Embryonic facial prominence (tissue), 1 donor: ENCODE data around the gene TEX12.
"Not testable (repeated sequence)": the region's sequence is repeated elsewhere in the genome, so short reads cannot be mapped to it uniquely, and the experiment has no call there.

Experiments
- DNase-seq: peaks from one replicate; pipeline ENCODE4 v3.0.0-alpha.2; 2016; ENCODE audit errors: extremely low spot score

TEX12 gene

DNA sequence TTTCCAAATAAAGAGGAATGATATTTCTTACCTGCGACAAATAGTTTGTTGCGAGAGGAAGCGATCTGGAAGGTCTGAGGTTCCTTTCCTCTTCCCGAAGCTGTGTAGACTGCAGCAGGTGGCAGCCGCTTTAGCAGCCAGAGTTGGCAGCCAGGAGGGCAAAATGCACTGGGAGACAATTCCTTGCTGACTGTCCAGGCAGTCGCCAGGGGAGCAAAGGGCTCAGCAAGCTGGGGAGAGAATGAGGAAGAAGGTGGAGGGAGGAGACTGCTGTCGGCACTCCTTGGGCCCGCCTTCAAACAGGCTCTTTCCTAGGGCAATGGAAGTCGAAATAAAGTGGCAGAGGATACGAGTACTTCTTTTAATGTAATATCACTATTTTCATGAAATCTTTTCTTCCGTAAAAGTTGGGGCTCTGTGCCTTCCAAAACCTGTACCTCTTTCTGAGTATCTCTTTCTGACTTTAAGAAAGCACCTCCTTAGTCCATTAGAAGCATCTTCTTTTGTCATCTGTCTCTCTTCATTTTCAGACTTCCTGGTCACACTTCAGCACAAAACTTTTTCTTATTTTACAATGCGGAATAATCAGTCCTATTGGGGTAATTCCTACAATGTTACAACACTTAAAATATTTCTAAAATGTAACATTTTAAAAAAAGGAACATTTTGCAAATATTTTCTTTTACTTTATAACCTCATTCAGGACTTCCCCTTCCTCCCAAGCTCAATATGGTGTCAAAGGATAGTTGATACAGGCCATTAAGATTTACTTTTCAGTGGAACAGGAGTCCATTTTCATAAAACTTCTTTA, 3.1 kb upstream of the TEX12 start, which contains the start of gene IL18:
Gene IL18, minus strand, starts transcription at position 220 of the 811 bp plus-strand sequence. CDS start 9,041 bp downstream, outside the sequence.
- DNase-seq, result no peak

DNA sequence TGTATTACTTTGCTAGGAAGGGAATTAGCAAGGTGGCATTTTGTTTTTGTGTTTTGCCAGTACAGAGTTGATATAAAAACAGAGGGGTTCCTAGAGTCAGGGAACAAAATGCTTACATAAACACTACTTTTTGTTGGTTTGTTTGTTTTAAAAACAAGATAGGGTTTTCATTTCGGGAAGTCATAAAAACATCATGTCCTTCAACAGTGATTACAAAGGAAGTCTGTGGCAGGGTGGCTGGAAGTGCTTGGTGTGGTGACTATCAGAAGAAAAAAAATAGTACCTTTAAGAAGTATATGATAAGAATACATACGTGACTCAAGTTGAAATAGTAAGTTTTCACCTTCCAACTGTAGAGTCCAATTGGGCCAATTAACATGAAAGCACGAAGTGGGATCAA, 2.1 kb upstream of the TEX12 start:
- DNase-seq, result no peak

DNA sequence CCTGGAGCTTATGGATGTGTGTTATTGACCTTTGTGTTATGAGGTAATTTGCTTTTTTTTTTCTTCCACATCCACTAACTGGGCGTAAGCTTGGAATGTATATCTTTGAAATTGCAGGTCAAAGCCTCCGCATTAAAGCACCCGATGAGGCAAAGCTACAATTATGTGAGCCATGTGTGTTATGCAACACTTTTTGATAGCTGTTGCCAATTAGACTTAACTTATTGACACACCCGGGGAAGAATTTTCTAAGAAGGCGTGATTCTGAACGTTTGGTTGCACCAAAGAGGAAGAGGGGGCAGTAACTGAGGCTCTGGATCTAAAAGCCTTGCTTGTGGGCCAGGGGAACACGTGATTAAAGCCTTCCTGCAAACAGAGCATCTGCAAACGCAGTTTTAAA, 610 bp upstream of the TEX12 start:
- DNase-seq, result no peak

DNA sequence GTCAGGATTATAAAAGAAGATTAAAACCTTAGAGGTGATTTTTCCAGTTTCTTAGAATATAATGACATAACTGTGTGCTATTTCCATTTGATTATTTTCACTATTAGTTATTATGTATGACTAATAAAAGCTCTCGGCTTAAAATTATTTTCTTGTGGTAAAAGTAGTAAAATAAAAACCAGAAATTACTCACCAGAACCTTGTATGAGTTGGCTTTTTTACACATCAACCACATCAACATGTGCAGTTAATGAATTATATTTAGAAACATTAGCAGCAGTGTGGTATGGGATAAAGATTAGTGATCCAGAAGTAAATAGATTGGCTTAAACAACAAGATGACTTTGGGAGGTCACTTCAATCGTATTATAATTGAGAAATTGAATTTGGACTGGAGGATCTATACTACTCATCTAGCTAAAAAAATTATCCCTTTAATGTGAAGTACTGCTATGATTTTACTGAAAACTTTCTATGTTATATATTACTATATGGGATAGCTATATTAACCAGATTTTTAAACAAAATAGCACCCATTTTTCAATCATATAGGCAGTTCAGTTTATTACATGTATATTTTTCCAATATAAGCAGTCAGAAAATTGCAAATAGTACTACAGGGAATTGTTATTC, 5.3 kb downstream of the TEX12 start:
- DNase-seq, result no peak

DNA sequence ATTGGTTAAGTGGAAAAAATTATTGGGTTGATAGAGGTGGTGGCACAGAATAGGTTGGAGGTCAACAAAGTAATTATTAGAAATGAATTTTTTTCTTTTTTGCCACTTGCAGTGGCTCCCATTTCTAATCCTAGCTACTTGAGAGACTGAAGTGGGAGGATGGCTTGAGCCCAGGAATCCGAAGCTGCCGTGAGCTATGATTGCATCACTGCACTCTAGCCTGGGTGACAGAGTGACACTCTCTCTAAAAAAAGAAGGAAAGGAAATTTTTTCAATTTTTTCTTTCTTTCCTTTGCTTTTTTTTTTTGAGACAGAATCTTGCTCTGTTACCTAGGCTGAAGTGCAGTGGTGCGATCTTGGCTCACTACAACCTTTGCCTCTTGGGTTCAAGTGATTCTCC, 6.0 kb downstream of the TEX12 start:
- no peak for DNase-seq

DNA sequence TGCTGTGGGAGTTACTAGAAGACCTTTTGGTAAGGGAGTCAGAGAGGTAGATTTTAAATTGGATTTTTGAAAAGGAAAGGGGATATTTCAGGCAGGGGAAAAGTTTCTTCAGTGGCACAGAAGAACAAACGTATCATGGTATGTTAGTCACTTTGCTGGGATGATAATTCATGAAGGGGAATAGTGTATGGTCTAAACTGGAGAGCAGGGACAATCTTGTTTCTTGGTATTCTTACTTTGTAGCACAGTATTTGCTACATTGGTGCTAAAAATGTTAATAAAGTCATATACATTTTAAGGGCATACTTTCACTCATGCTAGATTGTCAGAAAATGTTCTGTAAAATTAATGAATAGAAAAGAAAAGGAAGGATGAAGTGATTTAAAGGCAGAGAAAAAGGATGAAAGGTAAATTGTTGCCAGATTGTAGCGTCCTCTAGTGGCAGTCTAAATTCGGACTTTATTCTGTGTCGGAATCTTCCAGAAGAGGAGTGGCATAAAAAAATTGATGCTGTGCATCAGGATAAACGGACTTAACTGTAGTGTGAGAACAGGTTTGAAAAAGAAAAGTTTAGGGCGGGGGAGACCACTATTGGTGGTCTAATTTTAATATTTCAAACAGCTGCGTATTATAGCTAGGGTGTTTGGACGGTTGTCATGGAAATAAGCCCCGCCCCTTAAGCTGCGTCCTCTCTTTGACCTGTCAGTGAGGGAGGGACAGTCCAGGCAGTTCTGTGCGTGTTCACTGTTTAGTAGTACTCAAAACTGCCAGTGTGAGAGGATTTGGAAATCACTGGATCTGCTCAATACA, 7.8 kb downstream of the TEX12 start, which contains the start of gene BCO2:
Gene BCO2, plus strand, starts transcription at position 724 of the 810 bp plus-strand sequence. CDS start 90 bp downstream, outside the sequence.
- peak; percentile 61 for DNase-seq

DNA sequence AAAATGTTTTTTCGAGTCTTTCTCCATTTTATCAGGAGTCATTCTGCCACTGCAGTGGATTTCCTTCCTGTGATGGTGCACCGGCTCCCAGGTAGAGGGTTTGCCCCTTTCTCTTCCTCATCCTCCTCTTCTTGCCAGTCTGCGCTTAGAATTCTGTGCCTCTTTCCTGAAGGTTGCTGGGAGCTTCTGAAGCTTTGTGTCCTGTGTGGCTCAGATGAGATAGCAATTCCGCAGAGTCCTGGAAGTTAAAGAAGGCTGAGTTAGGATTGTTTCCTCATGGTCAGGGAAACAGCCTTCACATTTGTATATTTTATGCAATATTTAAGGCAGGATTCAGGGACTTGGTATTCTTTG, 8.4 kb downstream of the TEX12 start:
- no peak for DNase-seq

DNA sequence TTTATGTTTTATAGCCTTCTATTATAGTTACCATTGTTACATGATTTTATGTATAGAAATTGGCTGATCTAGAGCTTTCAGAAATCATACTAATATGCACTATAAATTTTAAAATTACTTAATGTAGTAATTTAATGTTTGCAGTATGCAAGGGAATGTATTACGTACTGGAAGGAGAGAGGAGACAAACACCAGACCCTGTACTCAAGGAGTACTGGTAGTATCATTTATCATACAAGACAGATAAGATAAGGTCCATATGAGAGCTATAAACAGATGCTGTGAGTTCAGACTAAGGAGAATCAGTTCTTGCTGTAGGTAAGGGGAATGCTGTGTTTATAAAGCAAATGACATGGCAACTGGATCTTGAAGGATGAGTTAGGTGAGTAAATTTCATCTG, 8.9 kb downstream of the TEX12 start:
- peak; percentile 13 for DNase-seq

DNA sequence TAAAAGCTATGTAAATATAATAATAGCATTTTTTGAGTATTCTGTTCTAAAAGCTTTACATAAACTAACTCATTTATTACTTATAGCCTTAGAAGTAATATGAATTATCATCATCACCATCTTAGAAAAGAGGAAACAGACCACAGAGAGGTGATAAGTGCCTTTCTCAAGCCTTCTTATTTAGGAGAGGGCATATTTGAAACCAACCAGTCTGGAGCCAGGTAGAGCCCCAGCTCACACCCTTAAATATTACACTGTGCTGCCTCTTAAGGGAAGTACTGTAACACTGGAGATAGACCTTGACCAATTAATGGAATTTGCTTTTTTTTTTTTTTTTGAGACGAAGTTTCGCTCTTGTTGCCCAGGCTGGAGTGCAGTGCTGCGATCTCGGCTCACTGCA, 10.4 kb downstream of the TEX12 start:
- DNase-seq, result no peak

DNA sequence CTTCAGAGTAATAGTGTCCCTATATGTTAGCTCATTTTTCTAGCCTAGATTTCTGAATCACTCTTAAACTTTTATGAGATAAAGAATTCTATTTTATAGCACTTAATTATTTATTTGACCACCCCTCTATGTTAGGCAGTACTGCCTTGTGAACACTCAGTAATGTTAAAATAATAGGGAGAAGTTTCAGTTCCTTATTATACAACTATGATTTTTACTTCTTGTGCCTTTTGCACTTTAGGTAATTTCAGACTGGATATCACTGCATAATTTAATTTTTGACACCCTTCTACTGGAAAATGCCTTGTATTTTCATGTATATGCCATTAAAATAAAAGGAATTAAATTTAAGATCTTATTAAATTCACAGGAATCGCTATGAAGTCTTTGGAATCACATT, 11.3 kb downstream of the TEX12 start:
- no peak for DNase-seq

DNA sequence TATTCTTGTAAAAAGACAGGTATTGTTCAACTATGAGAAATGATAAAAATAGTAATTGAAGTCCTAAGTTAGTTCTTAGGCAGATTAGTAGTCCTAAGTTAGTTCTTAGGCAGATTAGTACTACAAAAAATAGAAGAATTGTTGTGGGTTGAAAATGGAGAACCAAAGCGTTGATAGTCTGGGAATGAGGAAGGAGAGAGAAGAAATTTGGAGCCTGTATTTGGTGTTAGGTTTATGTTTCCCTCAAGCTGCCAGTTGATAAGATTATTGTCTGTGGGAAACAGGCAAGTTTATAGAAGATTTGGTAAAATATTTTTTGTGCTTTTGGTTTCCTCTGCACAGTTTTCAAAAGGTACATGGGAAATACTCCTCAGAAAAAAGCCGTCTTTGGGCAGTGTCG, 11.8 kb downstream of the TEX12 start:
- DNase-seq, result no peak

DNA sequence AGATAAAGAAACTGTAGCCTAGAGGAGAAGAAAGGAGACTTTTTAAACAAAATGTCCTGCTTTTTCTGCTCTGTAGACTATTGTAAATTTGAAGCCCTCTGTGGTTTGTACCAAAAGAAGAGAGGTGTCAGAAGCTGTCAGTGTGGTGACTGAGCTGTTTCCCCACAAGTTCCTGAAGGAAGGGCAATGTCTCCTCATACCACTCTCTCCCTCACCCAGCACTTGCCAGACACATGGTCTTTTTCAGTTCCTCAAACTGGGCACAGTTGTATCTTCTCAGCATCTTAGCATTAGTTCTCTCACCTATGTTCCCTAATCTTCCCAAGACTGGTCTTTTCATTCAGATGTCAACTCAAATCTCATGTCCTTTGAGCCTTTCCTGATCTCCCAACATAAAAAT, 12.4 kb downstream of the TEX12 start:
- DNase-seq, result no peak

DNA sequence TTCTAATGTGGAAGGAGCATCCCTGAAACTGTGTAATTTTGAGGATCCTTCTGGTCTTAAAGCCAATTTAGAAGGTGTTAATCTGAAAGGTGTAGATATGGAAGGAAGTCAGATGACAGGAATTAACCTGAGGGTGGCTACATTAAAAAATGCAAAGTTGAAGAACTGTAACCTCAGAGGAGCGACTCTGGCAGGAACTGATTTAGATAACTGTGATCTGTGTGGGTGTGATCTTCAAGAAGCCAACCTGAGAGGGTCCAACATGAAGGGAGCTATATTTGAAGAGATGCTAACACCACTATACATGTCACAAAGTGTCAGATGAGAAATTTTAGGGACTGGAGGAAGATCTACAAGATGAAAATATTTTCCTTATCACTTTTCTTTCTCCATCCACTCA, 15.7 kb downstream of the TEX12 start:
- DNase-seq, result no peak

DNA sequence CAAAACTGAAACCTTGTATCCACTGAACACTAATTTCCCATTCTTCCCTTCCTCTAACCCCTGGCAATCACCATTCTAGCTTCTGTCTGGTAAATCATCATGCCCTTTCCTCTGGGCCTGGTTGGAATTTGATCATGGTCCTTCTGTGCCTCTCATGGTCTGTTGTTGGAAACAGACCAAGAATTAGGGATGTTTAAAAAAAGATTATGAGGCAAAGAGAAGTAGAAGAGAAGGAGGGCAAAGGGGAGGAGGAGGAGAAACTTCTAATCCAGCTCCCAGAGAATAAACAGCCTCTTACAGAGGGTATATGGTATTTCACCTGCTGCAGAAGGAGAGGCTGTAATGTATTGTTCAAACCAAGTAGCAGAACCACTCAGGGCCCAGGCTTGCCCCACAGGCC, 18.7 kb downstream of the TEX12 start:
- no peak for DNase-seq

DNA sequence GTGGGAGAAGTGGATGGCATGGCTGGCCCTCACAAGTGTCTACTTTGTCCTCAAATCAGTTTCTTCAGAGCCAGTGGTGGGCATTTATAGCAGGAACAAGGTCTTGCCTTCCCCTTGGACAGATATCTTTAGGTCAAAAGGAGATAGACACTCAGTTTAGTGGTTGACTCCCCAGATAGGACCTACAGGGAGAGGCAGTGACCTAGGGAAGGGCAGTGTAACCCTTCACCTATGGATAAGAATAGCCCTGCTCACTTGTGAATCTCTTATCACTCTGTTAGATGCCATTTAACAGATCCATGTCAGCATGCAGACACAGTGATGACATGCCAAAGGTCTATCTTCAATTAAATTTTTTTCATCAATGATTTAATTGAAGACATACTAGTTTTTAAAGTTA, 19.1 kb downstream of the TEX12 start:
- DNase-seq, result no peak

DNA sequence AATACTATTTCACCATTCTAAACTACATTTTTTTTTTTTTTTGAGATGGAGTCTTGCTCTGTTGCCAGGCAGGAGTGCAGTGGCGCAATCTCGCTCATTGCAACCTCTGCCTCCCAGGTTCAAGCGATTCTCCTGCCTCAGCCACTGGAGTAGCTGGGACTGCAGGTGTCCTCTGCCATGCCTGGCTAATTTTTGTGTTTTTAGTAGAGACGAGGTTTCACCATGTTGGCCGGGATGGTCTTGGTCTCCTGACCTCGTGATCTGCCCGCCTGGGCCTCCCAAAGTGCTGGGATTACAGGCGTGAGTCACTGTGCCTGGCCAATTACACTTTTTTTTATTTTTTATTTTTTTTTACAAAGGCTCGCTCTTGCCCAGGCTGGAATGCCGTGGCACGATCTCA, 27.9 kb downstream of the TEX12 start:
- DNase-seq, result not testable (repeated sequence)

DNA sequence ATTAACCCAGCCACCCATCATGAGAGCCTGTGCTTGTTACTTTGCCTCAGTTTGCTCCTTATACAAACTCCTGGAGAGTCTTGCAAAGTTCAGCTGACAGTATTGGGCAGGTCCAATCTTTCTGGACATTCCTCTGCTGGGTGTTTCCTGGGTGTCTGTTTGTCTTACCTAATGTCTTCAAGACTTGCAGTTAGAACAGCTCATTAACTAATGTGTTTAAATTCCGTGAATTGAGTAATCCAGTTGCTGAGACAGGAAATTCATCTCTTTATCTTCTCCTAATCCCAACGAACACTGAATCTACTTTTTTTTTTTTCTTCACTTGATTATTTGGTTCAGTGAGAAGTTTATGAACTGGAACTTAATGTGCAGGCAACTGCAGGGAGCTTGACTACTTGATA, 28.8 kb downstream of the TEX12 start:
- DNase-seq, result no peak

DNA sequence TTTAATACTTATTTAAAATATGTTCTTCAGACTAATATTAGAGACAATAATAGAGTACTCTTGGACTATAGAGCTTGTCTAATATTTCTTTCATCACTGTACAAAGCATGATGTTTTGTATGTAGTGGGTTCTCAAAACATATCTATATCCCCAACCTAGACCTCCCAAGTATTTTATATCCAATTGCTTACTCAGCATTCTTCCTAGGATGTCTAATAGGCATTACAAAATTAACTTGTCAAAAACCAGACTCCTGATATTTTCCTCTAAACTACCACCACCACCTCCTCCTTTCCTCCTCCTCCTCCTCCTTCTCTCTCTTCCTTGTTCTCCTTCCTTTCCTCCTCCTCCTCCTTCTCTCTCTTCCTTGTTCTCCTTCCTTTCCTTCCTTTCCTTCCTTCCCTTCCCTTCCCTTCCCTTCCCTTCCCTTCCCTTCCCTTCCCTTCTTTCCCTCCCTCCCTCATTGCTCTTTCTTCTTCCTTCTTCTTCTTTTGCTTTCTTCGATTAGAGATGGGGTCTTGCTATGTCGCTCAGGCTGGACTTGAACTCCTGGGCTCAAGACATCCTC, 29.4 kb downstream of the TEX12 start:
- DNase-seq, result no peak

DNA sequence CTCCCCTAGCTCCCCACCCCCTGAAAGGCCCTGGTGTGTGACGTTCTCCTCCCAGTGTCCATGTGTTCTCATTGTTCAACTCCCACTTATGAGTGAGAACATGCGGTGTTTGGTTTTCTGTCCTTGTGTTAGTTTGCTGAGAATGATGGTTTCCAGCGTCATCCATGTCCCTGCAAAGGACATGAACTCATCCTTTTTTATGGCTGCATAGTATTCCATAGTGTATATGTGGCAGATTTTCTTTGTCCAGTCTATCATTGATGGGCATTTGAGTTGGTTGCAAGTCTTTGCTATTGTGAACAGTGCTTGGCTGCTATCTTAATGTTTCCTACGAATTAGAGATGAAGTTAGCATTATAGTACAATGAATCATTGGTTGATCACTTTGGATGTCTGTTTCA, 31.9 kb downstream of the TEX12 start:
- DNase-seq, result not testable (repeated sequence)

DNA sequence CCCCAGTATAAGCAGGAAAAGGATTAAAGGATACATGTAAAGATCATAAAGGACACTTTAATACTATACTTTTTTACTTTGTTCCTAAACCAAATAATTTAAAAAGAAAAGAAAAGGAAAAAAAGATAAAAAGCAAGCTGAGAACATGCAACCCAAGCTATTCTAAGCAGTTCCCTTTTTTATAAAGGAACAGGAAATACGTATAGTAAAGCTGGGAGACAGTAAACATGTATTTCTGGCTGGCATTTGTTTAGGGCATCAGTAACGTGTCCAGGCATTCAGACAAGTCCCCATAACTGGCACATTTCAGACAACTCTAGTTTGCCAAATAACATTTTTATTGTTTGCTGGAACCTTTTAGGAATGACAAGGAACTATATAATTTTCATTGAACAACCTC, 33.1 kb downstream of the TEX12 start:
- no peak for DNase-seq

DNA sequence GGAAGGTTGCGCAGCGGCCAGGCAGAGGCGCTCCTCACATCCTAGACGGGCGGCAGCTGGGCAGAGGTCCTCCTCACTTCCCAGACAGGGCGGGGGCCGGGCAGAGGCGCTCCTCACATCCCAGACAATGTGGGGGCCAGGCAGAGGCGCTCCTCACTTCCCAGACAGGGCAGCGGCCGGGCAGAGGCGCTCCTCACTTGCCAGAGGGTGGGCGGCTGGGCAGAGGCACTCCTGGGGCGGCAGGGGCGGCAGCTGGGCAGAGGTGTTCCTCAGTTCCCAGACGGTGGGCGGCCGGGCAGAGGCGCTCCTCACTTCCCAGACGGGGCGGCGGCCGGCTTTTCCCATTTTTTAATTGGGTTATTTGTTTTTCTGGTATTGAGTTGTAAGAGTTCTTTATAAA, 38.9 kb downstream of the TEX12 start:
- no peak for DNase-seq

DNA sequence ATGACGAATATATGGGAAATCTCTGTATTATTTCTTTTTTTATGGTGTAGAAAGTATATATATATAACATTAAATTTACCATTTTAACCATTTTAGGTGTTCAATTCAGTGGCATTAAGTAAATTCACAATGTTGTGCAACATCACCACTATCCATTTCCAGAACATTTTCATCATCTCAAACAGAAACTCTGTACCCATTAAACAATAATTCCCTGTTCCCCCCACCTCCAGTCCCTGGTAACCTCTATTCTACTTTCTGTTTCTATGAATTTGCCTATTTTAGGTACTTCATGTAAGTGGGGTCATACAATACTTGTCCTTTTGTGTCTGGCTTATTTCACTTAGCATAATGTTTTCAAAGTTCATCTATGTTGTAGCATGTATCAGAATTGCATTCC, 43.7 kb downstream of the TEX12 start:
- no peak for DNase-seq
